GM12878 (cell line): ENCODE measurements around the gene SSBP1. TPM values are rescaled to one million over a fixed set of nuclear protein-coding genes. Genes with fewer than 3 reads are reported as not detected.
A peak's percentile ranks its signal among the peaks of the same experiment; 100 is the strongest.

Source experiments
- ATAC-seq: fragments of 200-7000 bp; cut with Tn5 transposase; 3 replicates; pipeline ENCODE4 v1.9.1; 2020; ENCODE audit warnings: mild to moderate bottlenecking, moderate library complexity
- BruUV-seq: library from RNA; stranded (reverse); fragments of 400-500 nt; replicated peaks from 2 replicates; lab custom pipeline; 2021; lab: Mats Ljungman, UMichigan
- CTCF ChIA-PET: fragments of 300-600 bp; sonication (Branson Sonifier 250); formaldehyde crosslinking; extraction: SDS; loops from one replicate; lab custom pipeline; 2021; ENCODE audit warnings: inconsistent platforms; lab: Yijun Ruan, JAX
- POLR2A ChIA-PET: fragments of 350-600 bp; formaldehyde crosslinking; extraction: SDS; loops from one replicate; lab custom pipeline; 2021; ENCODE audit warnings: inconsistent platforms; lab: Charles Lee
- RAD21 ChIA-PET: fragments of 300-600 bp; sonication (Branson Sonifier 250); formaldehyde crosslinking; loops from one replicate; lab custom pipeline; 2023; ENCODE audit warnings: antibody characterized with exemption; ENCODE audit not compliant: unreplicated experiment; lab: Charles Lee
- SMC1A ChIA-PET: fragments of 300-600 bp; sonication (Branson Sonifier 250); formaldehyde crosslinking; loops from one replicate; lab custom pipeline; 2023; ENCODE audit not compliant: unreplicated experiment, uncharacterized antibody; lab: Charles Lee
- DNase-seq: peaks from one replicate; pipeline ENCODE4 v3.0.0-alpha.2; 2011; ENCODE audit warnings: low read depth, low spot score
- FAIRE-seq: peaks from 3 replicates; lab custom pipeline; 2011; peaks lifted over from hg19 to GRCh38; lab: Jason Lieb, UNC
- H2AFZ ChIP-seq: 2 replicates; pipeline ENCODE4 v1.6.0; 2011; ENCODE audit warnings: low read depth, low read length, control low read depth; ENCODE audit not compliant: control insufficient read depth
- H3K27ac ChIP-seq: 2 replicates; pipeline ENCODE4 v1.5.1; 2011; ENCODE audit warnings: control low read depth; ENCODE audit not compliant: control insufficient read depth, insufficient read depth
- H3K27me3 ChIP-seq, 2 experiments: replicated peaks in 1 of 2; 2 replicates each; pipeline versions ENCODE4 v1.6.0 to v1.6.1; 2011; ENCODE audit warnings: low read length in 1 of 2; ENCODE audit not compliant: control insufficient read depth in 2 of 2, insufficient read depth in 2 of 2
- H3K36me3 ChIP-seq, 2 experiments: 2 replicates each; pipeline ENCODE4 v1.5.1; 2011; ENCODE audit warnings: low read length in 1 of 2; ENCODE audit not compliant: control insufficient read depth in 2 of 2, insufficient read depth in 2 of 2
- H3K4me1 ChIP-seq: 2 replicates; pipeline ENCODE4 v1.6.1; 2011; ENCODE audit warnings: mild to moderate bottlenecking, low read length, moderate library complexity, mixed read lengths; ENCODE audit not compliant: control insufficient read depth, insufficient read depth
- H3K4me2 ChIP-seq: 2 replicates; pipeline ENCODE4 v1.6.0; 2011; ENCODE audit warnings: control low read depth; ENCODE audit not compliant: control insufficient read depth, insufficient read depth
- H3K4me3 ChIP-seq: fragments of 200-600 bp; sonication (generic); 2 replicates; pipeline ENCODE4 v1.5.1; 2016
- H3K79me2 ChIP-seq: 2 replicates; pipeline ENCODE4 v1.6.0; 2011; ENCODE audit warnings: low read length; ENCODE audit not compliant: control insufficient read depth, insufficient read depth
- H3K9ac ChIP-seq: 2 replicates; pipeline ENCODE4 v1.8.0; 2011; ENCODE audit warnings: low read length, control low read depth, mixed read lengths; ENCODE audit not compliant: control insufficient read depth, insufficient read depth
- H3K9me3 ChIP-seq: replicated peaks from 3 replicates; pipeline ENCODE4 v1.5.1; 2011; ENCODE audit warnings: mild to moderate bottlenecking, low read length; ENCODE audit not compliant: control insufficient read depth, insufficient read depth
- H4K20me1 ChIP-seq: 2 replicates; pipeline ENCODE4 v1.6.0; 2011; ENCODE audit not compliant: control insufficient read depth, insufficient read depth
- BMI1 ChIP-seq: fragments of 450-650 bp; IDR thresholded peaks from 2 replicates; pipeline ENCODE4 v1.6.1; 2016; ENCODE audit warnings: mild to moderate bottlenecking, moderate library complexity, borderline replicate concordance
- CBFB ChIP-seq: IDR thresholded peaks from 2 replicates; pipeline ENCODE4 v1.6.1; 2016; ENCODE audit warnings: antibody characterized with exemption, low read depth
- EP300 ChIP-seq, 2 experiments: fragments of 150-350 bp in 1 of 2; IDR thresholded peaks; 2 replicates each; pipeline ENCODE4 v1.6.1; 2011 to 2012; ENCODE audit warnings: low read depth in 2 of 2, low read length in 2 of 2, borderline replicate concordance in 1 of 2, improper control_type of control experiment in 1 of 2, inconsistent platforms in 1 of 2; ENCODE audit not compliant: control insufficient read depth in 1 of 2
- ETV6 ChIP-seq, 2 experiments: fragments of 450-650 bp in 1 of 2; IDR thresholded peaks in 1 of 2; conservative IDR thresholded peaks in 1 of 2; 2 replicates each; pipeline ENCODE4 v1.6.1; 2014; ENCODE audit warnings: antibody characterized with exemption in 1 of 2, borderline replicate concordance in 1 of 2, low read depth in 1 of 2, mild to moderate bottlenecking in 1 of 2, moderate library complexity in 1 of 2
- HDAC2 ChIP-seq: fragments of 200-600 bp; sonication (generic); IDR thresholded peaks from 2 replicates; pipeline ENCODE4 v1.6.1; 2017
- IKZF1 ChIP-seq: fragments of 450-650 bp; conservative IDR thresholded peaks from 2 replicates; pipeline ENCODE4 v1.6.1; 2017; ENCODE audit warnings: antibody characterized with exemption, mild to moderate bottlenecking
- IKZF2 ChIP-seq, 2 experiments: fragments of 450-650 bp; IDR thresholded peaks; 2 replicates each; pipeline ENCODE4 v1.6.1; 2017; ENCODE audit warnings: mild to moderate bottlenecking in 2 of 2, moderate library complexity in 2 of 2
- JUNB ChIP-seq: IDR thresholded peaks from 2 replicates; pipeline ENCODE4 v1.6.1; 2016; ENCODE audit warnings: antibody characterized with exemption, mild to moderate bottlenecking
- KAT2A ChIP-seq: conservative IDR thresholded peaks from 2 replicates; pipeline ENCODE4 v1.6.1; 2011; ENCODE audit warnings: low read depth, low read length; ENCODE audit not compliant: control insufficient read depth
- KDM1A ChIP-seq: fragments of 200-600 bp; sonication (generic); IDR thresholded peaks from 2 replicates; pipeline ENCODE4 v1.6.1; 2016; ENCODE audit warnings: borderline replicate concordance
- MAX ChIP-seq: IDR thresholded peaks from 2 replicates; pipeline ENCODE4 v1.6.1; 2012; ENCODE audit warnings: low read depth, low read length, improper control_type of control experiment
- MEF2A ChIP-seq: IDR thresholded peaks from 2 replicates; pipeline ENCODE4 v1.6.1; 2011; ENCODE audit warnings: low read depth, mild to moderate bottlenecking, low read length, moderate library complexity; ENCODE audit not compliant: insufficient read depth
- MEF2B ChIP-seq: fragments of 450-650 bp; IDR thresholded peaks from 2 replicates; pipeline ENCODE4 v1.6.1; 2018; ENCODE audit warnings: mild to moderate bottlenecking, moderate library complexity; ENCODE audit not compliant: partially characterized antibody, poor library complexity, severe bottlenecking
- MYB ChIP-seq: fragments of 150-350 bp; IDR thresholded peaks from 2 replicates; pipeline ENCODE4 v1.6.1; 2014; ENCODE audit warnings: mild to moderate bottlenecking, low read depth, low read length, borderline replicate concordance
- NBN ChIP-seq: fragments of 450-650 bp; IDR thresholded peaks from 2 replicates; pipeline ENCODE4 v1.6.1; 2016
- NRF1 ChIP-seq: conservative IDR thresholded peaks from 2 replicates; pipeline ENCODE4 v1.6.1; 2011; ENCODE audit warnings: mild to moderate bottlenecking, low read depth, low read length, improper control_type of control experiment
- PML ChIP-seq: IDR thresholded peaks from 2 replicates; pipeline ENCODE4 v1.6.1; 2012; ENCODE audit warnings: low read length, inconsistent platforms
- POLR2AphosphoS5 ChIP-seq: IDR thresholded peaks from 2 replicates; pipeline ENCODE4 v1.6.1; 2011; ENCODE audit warnings: mild to moderate bottlenecking, low read length, inconsistent platforms
- RELA ChIP-seq: fragments of 450-650 bp; IDR thresholded peaks from 2 replicates; pipeline ENCODE4 v1.8.0; 2014; ENCODE audit warnings: borderline replicate concordance; ENCODE audit not compliant: partially characterized antibody
- SMAD1 ChIP-seq: fragments of 450-650 bp; IDR thresholded peaks from 2 replicates; pipeline ENCODE4 v1.6.1; 2018; ENCODE audit warnings: mild to moderate bottlenecking, low read depth; ENCODE audit not compliant: partially characterized antibody
- SMARCA5 ChIP-seq: fragments of 450-650 bp; IDR thresholded peaks from 2 replicates; pipeline ENCODE4 v1.6.1; 2017; ENCODE audit warnings: mild to moderate bottlenecking
- TBL1XR1 ChIP-seq: IDR thresholded peaks from 2 replicates; pipeline ENCODE4 v1.6.1; 2012; ENCODE audit warnings: low read depth, low read length, improper control_type of control experiment
- YY1 ChIP-seq: IDR thresholded peaks from 2 replicates; pipeline ENCODE4 v1.6.1; 2011; ENCODE audit warnings: low read depth, mild to moderate bottlenecking, low read length
- ZNF24 ChIP-seq: fragments of 450-650 bp; IDR thresholded peaks from 2 replicates; pipeline ENCODE4 v1.6.1; 2017; ENCODE audit warnings: antibody characterized with exemption, mild to moderate bottlenecking
- WGBS: methylation state at CpG from one replicate; pipeline ENCODE4 v1.1.6; 2016; ENCODE audit warnings: low lambda C conversion rate; ENCODE audit not compliant: insufficient replicate concordance, insufficient coverage; ENCODE audit errors: missing lambda C conversion rate; 5-methylcytosine and 5-hydroxymethylcytosine counted together
- in situ Hi-C: fragments of 300-500 bp; cut with MboI; formaldehyde crosslinking; loops from 9 replicates; pipeline ENCODE4 v1.14.3; 2018; ENCODE audit warnings: mixed read lengths
- intact Hi-C: fragments of 100-400 bp; cut with micrococcal nuclease; formaldehyde crosslinking; loops from one replicate; pipeline ENCODE4 v1.14.2; 2022; ENCODE audit not compliant: unreplicated experiment
- polyA plus RNA-seq, 11 experiments: library from polyadenylated mRNA; depleted of rRNA in 4 of 11; unstranded in 6 of 11; stranded (reverse) in 5 of 11; fragments of >200 nt; fragmentation: Nextera tagmentation in 4 of 11; fragmentation: Illumina TruSeq in 1 of 11; extraction: Ambion mirVana in 4 of 11; extraction: Trizol in 1 of 11; gene quantifications; 1 replicate in 1 of 11; 2 replicates in 10 of 11; pipeline versions ENCODE4 v1.2.1 to v1.2.3, GENCODE V29; 2011 to 2016; ENCODE audit warnings: inconsistent platforms in 2 of 11, missing spikeins in 2 of 11, low read depth in 1 of 11
- total RNA-seq, 4 experiments: library from RNA; depleted of rRNA in 3 of 4; stranded (reverse); fragments of >200 nt in 3 of 4; fragmentation: Illumina TruSeq in 1 of 4; extraction: Trizol in 1 of 4; gene quantifications; 2 replicates each; pipeline versions ENCODE4 v1.2.1 to v1.2.3, GENCODE V29; 2013 to 2021
- TF ChIP-seq, protein P1 (sequence below): fragments of 450-650 bp; IDR thresholded peaks from 2 replicates; pipeline ENCODE4 v1.6.1; 2016; ENCODE audit warnings: mild to moderate bottlenecking

The SSBP1 gene
- total and polyA plus RNA-seq, 10 of the 15 experiments (the other 5 are each of a cell fraction or from before 2014, with no cell fraction given): 191 to 998 (median 418) TPM

DNA sequence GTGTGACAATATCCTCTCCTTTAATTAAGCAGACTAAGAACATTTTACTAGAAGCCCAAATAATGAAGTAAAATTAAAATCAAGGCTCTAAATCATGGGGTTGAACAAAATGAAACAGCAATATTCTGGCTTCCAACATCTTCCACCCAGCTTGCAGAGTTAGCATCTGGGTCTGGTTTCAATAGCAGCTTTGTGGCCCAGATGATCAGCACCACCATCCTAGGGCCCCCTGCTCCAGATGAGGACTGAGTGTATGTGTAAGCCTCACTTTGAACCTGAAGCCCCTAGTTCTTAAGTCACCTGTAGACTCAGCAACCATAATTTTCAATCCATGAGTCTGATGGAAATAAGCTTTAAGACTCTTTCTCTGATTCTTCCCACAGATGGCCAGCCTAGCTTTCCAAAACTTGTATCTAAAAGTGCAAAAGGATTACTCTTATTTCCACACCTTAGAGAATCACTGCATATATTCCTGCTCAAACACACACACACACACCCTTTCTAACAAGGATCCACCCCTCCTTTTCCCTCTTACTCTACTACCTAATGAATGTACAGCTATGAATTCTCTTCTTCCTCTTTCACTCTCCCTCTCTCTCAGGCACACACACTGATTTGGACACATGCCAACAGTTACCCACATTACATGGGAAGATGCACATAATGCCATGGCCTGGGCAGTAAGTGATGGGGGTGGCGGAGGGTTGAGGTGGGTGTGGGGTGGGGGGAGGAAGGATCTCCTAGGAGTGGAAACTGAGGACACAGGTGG, 39.7 kb upstream of the SSBP1 start:
- peak overlapping the region; percentile 29; the same call in 1 of the 2 replicates for H3K4me2 ChIP-seq
- ChIA-PET RAD21 (interaction anchor here (0.8 to 1.5 kb wide), 4 partner anchors 33 to 478 kb away, joined by 3 to 5 read pairs (median 3); partner anchors contain the start of gene SSBP1), SMC1A (interaction anchor here (0.6 to 1.8 kb wide), 7 partner anchors 10 to 93 kb away, joined by 3 to 11 read pairs (median 3); partner anchors contain the start of genes SSBP1 and WEE2), POLR2A (interaction anchor here (1.0 to 1.6 kb wide), 3 partner anchors 8 to 30 kb away, joined by 3 to 4 read pairs (median 3); no protein-coding TSS in a partner anchor), CTCF (interaction anchor here (0.7 to 4.2 kb wide), 9 partner anchors 8 to 49 kb away, joined by 3 to 32 read pairs (median 4); partner anchors contain the start of genes SSBP1 and WEE2)
- H3K36me3 ChIP-seq: no peaks in the 10 kb centered on the region
- DNase-seq: peak; percentile 35
- ATAC-seq: no peak
- H3K27ac ChIP-seq: no peak overlapping the region
- peaks cover 29% of the 10 kb centered on the region for H3K79me2 ChIP-seq
- peaks cover 4% of the 10 kb centered on the region; the same call in 1 of the 2 replicates for H3K4me1 ChIP-seq
- H3K9me3 ChIP-seq: no peaks in the 10 kb centered on the region
- BruUV-seq: TSS peak; percentile 32
- H3K4me3 ChIP-seq: peak overlapping the region; percentile 36; the same call in 1 of the 2 replicates
- intact Hi-C loops (no loop called here), in situ Hi-C loops (no loop called here)
- WGBS: 56% methylated on average over 1 of the region's 1 CpG
- H4K20me1 ChIP-seq: no peaks in the 10 kb centered on the region
- no peak overlapping the region for H2AFZ ChIP-seq
- no peak overlapping the region for H3K9ac ChIP-seq
- no peak for FAIRE-seq
- no peaks in the 10 kb centered on the region for H3K27me3 ChIP-seq
- peak; percentile 40 to 58; a peak in 2 of 4 replicates for TF ChIP-seq IKZF2 (IDR thresholded peaks at IDR 0.05)
- no peak for TF ChIP-seq NRF1
- TF ChIP-seq SMAD1: peak; percentile 48
- TF ChIP-seq EP300 (IDR thresholded peaks at IDR 0.05; ENCODE audit: borderline replicate concordance in 1 of 2, control insufficient read depth in 1 of 2, low read depth in 2 of 2, low read length in 2 of 2): no peak
- TF ChIP-seq SMARCA5: no peak
- 0 out of 2 replicates have a peak, but pooled peaks have one; percentile 30 for TF ChIP-seq NBN
- TF ChIP-seq ZNF24: no peak
- no peak for TF ChIP-seq POLR2AphosphoS5
- no peak for TF ChIP-seq KDM1A
- no peak for TF ChIP-seq YY1
- TF ChIP-seq BMI1: no peak
- no peak for TF ChIP-seq MYB
- TF ChIP-seq, protein P1, sequence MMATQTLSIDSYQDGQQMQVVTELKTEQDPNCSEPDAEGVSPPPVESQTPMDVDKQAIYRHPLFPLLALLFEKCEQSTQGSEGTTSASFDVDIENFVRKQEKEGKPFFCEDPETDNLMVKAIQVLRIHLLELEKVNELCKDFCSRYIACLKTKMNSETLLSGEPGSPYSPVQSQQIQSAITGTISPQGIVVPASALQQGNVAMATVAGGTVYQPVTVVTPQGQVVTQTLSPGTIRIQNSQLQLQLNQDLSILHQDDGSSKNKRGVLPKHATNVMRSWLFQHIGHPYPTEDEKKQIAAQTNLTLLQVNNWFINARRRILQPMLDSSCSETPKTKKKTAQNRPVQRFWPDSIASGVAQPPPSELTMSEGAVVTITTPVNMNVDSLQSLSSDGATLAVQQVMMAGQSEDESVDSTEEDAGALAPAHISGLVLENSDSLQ: no peak
- TF ChIP-seq IKZF1: peak; percentile 44; the same call in 1 of the 2 replicates
- no peak for TF ChIP-seq RELA
- TF ChIP-seq JUNB: no peak
- no peak for TF ChIP-seq MAX
- TF ChIP-seq KAT2A: no peak
- TF ChIP-seq HDAC2: no peak
- no peak for TF ChIP-seq CBFB
- no peak for TF ChIP-seq MEF2A
- TF ChIP-seq PML: no peak
- TF ChIP-seq TBL1XR1: no peak
- no peak for TF ChIP-seq MEF2B
- peak in 1 of 2 experiments; percentile 64; a peak in 2 of 4 replicates for TF ChIP-seq ETV6 (conservative IDR thresholded peaks at IDR 0.05 in 1 of 2, IDR thresholded peaks at IDR 0.05 in 1 of 2; ENCODE audit: borderline replicate concordance in 1 of 2, low read depth in 1 of 2)
